GM18511 (cell line): Measurements from ENCODE around the gene ZNF362.
"Not testable (repeated sequence)": the region's sequence is repeated elsewhere in the genome, so short reads cannot be mapped to it uniquely, and the experiment has no call there.

Experiments
- ATAC-seq: cut with Tn5 transposase; IDR thresholded peaks from one replicate; pipeline ENCODE4 v1.9.1; 2021; ENCODE audit warnings: mild to moderate bottlenecking, moderate library complexity; ENCODE audit not compliant: unreplicated experiment

The ZNF362 gene

DNA sequence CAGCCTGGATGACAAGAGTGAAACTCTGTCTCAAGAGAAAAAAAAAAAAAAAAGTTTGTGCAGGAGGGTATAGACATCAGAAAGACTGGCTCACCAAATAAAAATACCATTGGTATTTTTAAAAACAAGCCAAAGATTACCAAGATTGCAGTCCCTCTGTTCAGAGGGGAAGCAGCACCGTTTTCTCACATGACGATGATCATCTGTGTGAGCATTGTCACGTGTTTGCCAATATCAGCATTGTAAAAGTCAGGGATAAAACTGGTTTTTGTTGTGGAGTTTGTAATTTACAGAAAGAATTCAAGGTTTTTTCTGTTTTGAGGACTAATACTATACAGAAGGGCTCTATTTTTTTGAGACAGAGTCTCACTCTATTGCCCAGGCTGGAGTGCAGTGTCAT lies 26.5 kb downstream of the ZNF362 start:
- no peak for ATAC-seq

DNA sequence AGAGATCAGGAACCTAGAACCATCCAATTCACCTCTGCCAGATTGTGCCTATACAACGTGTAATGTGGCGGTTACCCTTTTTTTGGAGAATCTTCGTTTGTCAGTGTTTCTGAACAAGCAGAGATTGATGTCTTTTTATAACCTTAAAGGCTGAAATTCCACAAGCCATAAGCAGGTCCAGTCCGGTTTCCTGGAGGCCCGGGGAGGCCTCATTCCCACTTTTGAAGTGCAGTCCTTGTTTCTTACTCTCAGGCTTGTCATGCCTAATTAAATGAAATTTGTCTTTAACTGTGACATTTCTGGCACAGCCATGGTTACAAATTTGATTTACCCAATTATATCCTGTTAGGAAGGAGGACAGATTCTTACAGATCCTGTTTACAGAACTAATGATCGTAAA lies 27.8 kb downstream of the ZNF362 start:
- no peak for ATAC-seq

DNA sequence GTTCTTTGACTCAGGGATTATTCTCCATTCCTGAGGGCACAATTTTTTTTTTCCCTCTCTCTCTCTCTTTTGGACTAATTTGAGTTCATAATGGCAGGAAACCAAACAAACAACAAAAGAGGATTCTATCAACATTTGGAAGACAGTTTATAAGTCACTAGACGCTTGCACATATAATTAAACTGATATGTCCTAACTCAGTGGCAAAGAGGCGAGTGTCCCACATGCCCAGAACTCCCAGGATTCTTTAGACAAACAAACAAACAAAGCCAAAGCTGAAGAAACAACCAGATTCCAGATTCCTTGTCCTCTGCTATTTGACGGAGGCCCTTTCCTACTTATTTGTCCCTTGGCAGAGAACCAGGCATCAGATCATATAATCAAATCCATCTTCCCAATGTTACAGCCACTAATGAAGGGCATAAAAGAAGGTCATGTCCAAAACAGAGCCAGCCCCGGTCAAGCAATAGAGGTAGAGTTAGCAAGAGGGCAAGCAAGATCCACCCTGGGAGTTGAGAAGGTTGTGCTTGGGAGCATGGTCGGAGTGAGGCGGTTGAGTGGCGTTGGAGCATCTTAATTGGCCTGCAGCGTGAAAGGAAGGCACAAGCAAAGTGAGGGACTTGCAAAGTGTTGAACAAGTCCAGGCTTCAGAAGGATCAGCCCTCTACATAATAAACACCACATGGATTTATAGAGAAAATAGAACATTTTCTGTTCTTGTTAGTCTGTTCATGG lies 30.3 kb downstream of the ZNF362 start:
- no peak for ATAC-seq

DNA sequence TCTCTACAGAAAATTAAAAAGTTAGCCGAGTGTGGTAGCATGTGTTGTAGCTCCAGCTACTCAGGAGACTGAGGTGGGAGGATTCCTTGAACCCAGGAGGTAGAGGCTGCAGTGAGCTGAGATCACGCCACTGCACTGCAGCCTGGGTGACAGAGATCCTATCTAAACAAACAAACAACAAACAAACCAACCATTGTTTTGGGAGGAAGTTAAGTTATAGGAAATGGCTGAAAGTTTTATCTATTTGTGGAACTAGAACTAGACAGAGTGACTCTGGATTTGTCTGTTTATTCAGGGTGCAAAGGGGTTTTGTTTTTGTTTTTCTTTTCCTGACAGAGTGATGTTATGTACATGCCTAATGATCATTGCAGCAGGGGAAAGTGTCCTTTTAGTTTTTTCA lies 31.0 kb downstream of the ZNF362 start:
- no peak for ATAC-seq

DNA sequence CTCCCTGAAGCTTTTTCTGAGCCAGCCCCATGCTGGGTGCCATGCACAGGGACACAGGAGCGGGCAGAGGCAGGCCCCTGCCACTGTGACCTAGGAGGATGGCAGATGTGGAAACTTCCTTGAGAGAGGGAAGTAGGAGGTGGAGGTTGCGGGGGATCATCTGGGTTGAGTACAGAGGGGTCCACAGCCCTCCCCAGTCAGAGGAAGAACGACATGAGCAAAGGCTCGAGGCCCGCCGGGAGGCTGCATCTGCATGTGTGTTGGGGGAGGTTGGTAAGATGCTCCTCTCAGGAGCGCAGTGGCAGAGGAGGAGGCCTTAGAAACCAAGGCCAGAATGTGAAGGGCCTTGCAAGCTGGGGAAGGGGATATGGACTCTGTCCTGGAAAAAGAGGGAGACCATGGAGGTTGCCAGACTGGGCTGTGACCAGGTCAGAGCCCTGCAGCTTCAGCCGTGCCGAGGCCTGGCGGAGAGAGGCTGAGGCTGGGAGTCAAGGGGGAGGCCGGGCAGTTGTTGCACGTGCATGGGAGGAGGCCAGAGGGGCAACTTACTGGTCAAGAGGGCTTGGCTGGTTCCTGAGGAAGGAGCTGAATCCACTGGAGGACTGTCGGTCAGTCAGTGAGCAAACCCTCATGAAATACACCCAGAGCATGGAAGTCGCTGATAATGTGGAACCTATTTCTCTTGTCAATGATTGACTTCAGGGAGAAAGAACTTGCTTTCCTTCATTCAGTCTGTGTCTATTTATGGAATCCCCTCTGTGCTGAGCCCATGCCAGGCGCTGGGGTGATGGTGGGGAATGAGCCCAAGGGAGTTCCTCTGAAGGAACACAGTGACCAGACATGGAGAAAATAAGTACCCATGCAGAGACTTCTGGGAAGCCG lies 32.9 kb downstream of the ZNF362 start:
- no peak for ATAC-seq

DNA sequence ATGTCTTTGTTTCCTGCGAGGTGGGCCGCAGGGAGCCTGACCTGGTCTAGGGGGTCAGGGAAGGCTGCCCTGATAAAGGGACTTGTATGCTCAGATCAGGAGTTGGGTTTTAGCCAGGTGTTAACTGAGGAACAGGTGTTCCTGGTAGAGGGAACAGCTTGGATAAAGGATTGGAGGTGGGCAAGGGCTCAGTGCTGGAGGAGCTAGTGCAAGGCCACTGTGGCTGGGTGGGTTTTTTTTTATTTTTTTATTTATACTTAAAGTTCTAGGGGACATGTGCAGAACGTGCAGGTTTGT lies 33.5 kb downstream of the ZNF362 start:
- ATAC-seq = no peak

DNA sequence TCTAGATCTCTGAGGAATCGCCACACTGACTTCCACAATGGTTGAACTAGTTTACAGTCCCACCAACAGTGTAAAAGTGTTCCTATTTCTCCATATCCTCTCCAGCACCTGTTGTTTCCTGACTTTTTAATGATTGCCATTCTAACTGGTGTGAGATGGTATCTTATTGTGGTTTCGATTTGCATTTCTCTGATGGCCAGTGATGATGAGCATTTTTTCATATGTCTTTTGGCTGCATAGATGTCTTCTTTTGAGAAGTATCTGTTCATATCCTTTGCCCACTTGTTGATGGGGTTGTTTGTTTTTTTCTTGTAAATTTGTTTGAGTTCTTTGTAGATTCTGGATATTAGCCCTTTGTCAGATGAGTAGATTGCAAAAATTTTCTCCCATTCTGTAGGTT lies 34.3 kb downstream of the ZNF362 start:
- ATAC-seq = not testable (repeated sequence)

DNA sequence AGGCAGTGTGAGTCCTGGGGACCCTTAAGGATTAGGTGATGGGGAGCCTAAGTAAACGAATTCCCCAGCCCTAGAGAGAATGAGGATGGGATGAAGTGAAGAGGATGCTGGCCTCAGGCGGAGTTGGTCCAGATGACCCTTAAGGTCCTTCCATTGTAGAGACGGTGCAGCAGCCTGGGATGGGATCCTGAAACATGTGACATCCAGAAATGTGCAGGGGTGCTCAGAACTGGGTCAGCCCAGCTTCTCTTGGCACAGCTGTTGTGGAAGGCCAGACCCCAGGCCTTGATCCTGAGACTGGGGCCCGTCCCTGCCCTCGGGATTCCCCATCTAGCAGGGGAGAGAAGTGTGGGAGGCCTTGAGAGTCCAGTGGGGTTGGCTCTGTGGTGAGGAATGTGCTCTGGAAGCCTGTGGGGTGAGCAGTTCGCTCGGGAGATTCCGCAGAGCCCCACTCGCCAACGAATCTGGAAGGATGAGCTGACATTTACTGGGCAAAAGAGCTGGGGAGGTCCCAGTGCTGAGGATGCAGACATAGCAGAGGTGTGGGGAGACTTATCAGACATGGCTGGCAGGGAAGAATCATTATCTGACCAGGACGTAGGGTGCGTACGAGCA lies 36.5 kb downstream of the ZNF362 start:
- ATAC-seq = no peak

DNA sequence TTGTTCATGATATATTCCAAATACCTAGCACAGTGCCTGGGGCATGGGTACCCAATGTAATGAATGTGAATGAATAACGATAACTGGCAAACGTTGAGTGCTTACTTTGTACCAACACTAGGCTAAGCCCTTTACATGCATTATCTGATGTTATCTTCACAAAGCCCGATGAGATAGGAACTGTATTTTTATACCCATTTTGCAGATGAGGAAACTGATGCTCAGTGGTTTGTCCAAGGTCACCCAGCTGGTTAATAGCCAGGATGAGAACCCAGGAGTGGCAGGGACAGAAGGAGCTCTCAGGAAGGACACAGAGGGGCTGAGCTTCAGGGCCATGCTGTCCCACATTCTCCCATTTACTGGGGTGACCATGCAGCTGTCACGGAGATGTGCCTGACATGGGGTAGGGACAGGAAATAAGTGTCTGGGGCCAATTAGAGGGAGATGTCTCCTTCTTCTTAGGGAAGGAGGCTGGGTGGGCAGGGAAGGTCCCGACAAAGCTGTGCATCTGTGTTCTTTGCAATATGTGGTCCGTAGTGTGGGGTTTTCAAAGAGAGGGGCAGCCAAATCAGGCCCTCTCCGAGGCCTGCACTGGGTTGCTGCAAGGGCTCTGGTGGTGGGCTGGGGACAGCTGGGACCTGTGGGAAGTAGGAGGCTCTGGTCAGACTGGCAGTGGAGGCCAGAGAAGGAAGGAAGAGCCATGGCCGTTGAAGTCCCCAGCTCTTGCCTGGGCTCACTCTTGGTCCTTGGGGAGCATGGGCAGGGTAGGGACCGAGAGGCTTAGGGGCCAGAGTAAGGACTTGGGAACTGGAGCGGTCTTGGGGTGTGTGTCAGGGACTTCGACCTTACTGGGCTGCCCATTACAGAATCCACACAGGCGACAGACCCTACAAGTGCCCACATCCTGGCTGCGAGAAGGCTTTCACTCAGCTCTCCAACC lies 38.0 kb downstream of the ZNF362 start:
- ATAC-seq = no peak

DNA sequence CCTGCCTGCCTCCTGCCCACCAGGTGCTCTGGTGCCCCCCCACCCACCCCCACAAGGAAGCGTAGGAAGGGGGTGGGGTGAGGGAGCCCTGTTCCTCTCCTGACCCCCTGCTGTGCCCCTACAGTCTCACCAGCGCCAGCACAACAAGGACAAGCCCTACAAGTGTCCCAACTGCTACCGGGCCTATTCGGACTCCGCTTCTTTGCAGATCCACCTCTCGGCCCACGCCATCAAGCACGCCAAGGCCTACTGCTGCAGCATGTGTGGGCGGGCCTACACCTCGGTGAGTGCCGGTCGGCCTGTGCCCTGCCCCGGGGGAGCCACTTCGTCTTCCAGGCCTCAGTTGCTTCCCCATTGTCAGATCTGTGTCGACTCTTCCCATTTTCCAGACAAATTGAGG lies 38.7 kb downstream of the ZNF362 start:
- no peak for ATAC-seq

DNA sequence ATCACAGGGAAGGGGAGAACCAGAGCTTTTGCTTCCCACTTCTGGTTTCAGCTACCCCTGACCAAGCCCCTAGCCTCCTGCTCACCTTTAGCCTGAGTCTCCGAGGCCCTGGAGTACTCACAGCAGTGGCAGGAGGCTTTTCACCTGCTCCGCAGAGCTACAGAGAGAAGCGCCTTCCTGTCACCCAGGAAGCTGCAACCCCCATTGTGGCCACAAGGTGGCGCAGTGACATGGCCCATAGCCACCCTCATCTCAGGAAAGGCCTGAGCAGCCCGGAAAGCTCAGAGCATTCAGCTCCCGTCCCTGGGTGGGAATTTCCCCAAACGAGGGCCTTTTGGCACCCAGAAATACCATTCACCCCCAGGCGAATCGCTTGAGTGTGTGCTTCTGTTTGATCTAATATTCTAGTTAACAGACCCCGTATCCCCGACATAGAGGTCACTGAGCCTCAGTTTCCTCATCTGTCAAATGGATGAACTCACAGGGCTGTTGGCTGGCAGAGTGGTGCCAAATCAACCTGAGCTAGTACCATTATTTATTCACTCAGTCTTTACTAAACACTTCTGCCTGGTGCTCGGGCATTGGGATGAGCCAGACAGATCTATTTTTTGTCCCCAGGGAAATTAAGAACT lies 39.3 kb downstream of the ZNF362 start:
- no peak for ATAC-seq

DNA sequence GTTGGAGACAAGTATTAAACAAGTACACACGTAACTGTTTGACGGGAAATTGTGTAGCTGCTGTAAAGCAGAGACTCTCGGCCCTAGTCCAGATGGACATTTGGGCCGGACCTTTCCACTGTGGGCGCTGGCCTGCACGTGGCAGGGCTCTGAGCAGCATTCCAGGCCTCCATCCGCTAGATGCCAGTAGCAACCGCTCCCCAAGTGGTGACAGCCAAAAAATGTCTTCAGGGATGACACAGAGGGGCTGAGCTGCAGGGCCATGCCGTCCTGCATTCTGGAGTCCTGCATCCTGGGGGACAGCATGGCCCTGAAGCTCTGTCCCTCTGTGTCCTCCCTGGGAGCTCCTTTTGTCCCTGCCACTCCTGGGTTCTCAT lies 39.8 kb downstream of the ZNF362 start:
- no peak for ATAC-seq

DNA sequence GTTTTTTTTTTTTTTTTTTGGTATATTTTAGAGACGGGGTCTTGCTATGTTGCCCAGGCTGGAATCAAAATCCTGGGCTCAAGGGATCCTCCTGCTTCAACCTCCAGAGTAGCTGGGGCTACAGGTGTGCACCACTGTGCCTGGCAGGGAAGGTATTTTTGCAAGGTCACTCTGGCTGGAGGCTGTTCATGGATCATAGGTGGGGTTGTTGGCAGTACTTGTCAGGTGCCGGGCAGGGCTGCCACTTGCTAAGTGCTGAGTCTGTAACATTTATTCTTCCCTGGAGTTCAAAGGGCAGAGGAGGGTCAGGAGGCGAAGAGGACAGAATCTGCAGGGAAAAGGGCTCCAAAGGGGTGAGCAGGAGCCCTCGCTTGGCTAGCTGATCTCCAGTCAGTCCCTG lies 40.5 kb downstream of the ZNF362 start:
- ATAC-seq = no peak

DNA sequence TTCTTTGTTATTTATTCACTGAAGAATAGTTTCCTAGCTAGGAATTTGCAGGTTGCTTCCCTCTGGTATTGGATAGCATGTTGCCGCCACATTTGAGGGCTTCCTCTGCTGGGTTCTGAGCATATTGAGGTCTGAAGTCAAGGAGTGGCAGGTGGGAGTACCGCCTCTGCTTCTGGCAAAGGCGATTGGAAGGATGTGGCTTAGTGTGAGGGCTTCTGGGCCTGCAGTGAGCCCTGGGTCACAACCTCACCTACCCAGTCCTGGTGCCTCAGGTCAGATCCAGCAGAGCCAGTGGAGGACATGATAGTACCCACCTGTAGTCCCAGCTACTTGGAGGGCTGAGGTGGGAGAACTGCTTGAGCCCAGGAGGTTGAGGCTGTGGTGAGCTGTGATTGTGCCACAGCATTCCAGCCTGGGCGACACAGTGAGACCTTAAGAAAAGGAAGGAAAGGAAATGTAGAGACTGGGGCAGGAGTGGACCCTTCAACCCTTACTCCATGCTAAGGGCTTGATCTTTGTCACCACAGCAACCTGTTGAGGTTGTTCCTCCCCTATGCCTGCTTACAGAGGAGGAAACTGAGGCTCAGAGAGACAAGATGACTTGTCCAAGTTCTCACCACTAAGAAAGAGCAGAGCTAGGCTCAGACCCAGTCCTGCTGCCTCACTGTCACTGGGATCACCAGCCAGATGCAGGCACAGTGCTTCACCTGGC lies 41.8 kb downstream of the ZNF362 start:
- no peak for ATAC-seq

DNA sequence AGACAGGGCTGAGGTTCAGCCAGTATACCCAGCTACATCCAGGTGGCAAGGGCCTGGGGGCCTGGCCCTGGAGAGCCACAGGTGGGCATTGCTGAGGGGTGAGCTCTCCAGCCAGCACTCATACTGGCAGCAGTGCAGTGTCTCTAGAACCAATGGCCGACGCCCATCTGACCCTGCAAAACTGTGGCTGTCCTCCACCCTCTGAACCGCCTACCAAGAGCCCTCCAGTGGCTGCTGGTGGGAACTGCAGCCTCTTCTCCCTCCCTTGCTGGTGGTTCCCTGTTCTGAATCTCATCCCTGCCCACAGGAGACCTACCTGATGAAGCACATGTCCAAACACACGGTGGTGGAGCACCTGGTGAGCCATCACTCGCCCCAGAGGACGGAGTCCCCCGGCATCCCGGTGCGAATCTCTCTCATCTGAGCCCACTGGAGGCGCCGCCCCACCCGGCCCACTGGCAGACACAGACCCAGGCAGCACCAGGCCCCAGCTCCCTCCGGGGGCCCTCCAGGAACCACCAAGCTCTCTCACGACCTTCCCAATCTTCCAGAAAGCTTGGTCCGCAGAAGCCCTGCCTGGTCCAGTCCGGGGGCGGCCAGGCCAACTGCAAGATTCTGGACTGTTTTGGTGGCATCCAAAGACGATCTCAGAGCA lies 42.5 kb downstream of the ZNF362 start:
- no peak for ATAC-seq

DNA sequence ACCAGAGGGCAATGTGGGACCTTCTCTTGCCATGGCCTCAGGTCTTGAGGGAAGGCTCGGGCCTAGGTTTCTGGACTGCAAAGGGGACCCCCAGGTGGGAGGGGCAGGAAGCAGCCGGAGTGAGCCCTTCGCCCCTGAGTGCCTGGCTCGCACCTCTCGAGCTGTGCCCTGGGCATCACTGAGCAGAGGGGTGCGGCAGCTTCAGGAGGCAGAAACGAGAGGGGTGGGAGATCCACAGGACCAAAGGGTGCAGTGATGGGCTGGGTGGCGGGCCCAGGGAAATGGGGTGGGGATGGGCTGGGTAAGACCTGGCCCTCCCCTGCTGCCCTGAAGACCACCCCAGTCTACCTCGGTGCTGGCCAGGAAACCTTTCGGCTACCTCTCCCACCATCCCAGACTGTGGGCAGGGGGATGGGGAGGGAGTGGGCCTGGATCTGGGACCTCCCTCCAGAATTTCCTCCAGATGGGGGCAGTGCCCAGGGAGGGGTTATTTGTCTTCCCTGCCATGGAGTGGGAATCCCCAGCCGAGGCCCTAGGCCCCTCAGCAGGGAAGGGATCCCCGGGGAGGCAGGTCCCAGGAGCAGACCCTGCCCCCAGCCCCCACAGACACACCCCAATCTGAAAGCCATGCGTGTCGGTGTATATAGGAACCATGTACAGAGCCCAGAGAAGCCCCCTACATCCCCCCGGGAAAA lies 43.3 kb downstream of the ZNF362 start:
- no peak for ATAC-seq

DNA sequence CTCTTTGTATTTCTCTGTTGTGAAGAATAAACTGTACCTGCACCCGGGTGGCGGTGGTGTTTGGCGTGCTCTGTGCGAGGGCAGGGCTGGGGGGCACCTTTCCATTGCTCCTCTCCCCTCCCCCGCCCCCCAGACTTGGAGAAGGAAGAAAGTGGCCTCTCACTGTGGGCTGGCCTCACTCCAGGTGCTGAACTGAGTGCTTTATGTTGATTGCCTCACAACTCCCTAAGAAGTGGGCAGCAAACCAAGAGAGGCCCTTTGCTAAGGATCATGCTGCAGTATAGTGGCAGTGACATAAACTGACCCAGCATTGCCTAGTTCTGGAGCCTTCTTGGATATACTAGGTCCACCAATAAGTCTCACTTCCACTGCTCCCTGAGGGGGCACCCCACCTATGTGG lies 44.4 kb downstream of the ZNF362 start:
- no peak for ATAC-seq

DNA sequence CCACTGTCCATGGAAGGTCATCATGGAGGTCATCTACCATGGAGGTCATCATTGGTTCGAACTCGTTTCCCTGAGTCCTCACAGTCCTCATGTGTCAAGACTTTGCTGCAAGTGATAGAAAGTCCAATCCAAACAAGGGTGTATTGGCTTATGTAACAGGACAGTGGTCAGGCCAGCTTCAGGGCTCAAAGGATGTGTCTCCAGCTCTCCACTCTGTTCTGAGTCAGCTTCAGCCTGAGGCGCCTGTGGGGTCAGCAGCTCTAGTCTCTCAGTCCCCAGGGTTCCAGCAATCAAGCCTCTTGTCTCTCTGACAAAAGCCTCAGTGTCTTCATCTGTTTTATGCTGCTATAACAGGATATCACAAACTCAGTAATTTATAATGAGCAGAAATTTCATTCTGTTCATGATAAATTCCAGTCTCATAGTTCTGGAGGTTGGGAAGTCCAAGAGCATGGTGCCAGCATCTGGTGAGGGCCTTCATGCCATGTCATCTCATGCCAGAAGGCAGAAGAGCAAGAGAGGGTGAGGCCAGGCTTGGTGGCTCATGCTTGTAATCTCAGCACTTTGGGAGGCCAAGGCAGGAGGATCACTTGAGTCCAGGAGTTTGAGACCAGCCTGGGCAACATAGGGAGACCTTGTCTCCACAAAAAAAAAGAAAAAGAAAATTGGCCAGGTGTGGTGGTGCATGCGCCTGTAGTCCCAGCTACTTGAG lies 45.1 kb downstream of the ZNF362 start:
- no peak for ATAC-seq
